ENCODE results near the gene CDH7.

DNA sequence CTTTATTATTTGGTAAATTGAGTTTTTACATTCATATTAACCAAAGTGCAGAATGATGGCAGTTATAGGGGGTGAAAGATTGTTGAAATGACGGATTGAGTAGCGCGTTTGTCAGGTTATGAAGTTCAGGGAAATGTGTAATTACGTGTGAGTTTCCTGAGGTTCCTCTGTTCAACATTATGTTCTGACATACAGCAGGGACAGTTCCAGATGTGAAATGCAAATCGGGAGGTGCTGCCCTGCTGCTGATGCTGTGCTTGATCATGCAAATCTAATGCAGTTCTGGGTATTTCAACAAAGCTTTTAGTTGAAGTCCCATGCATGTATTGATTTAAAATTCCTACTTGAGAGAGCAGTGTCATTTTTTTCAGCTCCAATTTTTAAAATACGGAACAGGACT, 57.9 kb downstream of the CDH7 start:
- TF ChIP-seq POLR2AphosphoS5 (IDR thresholded peaks at IDR 0.05; ENCODE audit: low read depth, low read length) (no peak), FOSL2 (CRISPR knock-in tag; IDR thresholded peaks at IDR 0.05) (no peak), HES4 (CRISPR knock-in tag; IDR thresholded peaks at IDR 0.05; ENCODE audit: borderline replicate concordance) (no peak)

Data from HepG2 (cell line).